M059J (cell line): Measurements from ENCODE around the gene SMARCA2. TPM values are rescaled to one million over a fixed set of nuclear protein-coding genes. Genes with fewer than 3 reads are reported as not detected.
A peak's percentile ranks its signal among the peaks of the same experiment; 100 is the strongest.

Source experiments
- DNase-seq: peaks from one replicate; pipeline ENCODE4 v3.0.0-alpha.2; 2012; ENCODE audit warnings: low read depth
- total RNA-seq: library from RNA; depleted of rRNA; stranded (reverse); fragments of >200 nt; shearing (Covaris generic); gene quantifications from 2 replicates; pipeline ENCODE4 v1.2.3, GENCODE V29; 2014; rRNA removed

The SMARCA2 gene
- total RNA-seq = 62.0 and 75.0 TPM in 2 replicates

DNA sequence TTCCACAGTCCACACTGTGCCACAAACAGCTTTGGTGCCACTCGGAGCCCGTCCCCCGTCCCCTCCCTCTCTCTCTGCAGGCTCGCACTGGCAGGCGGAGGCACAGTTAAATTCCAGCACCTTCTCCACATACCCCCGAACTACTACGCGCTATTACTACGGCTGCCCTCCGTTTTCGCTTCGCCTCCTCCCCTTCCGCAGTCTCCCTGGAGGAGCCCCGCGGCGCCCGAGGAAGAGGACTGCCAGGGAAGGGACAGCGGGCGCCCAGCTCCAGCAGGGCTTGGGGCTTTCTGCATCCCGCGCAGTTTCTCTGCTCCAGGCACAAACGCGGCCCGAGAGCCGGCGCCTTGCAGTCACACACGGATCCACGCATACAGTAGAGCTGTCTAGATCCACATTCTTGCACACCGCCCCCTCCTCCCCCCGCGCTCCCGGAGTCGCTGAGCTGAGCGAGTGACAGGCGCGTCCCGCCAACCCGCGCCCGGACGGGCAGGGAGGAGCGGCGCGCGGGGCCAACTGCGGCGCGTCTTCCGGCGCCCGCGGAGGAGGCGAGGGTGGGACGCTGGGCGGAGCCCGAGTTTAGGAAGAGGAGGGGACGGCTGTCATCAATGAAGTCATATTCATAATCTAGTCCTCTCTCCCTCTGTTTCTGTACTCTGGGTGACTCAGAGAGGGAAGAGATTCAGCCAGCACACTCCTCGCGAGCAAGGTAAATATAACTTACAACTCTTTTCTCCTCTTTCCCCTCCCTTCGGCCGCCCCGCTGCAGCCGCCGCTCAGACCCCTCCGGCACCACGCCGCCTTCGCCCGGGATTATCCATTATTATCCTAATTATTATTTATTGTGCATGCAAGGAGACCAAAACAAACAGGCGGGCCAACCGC, at the start of gene SMARCA2:
Gene SMARCA2, plus strand, starts transcription at position 652 of the 885 bp plus-strand sequence. CDS start 13,676 bp downstream, outside the sequence.
- DNase-seq = peak; percentile 97

DNA sequence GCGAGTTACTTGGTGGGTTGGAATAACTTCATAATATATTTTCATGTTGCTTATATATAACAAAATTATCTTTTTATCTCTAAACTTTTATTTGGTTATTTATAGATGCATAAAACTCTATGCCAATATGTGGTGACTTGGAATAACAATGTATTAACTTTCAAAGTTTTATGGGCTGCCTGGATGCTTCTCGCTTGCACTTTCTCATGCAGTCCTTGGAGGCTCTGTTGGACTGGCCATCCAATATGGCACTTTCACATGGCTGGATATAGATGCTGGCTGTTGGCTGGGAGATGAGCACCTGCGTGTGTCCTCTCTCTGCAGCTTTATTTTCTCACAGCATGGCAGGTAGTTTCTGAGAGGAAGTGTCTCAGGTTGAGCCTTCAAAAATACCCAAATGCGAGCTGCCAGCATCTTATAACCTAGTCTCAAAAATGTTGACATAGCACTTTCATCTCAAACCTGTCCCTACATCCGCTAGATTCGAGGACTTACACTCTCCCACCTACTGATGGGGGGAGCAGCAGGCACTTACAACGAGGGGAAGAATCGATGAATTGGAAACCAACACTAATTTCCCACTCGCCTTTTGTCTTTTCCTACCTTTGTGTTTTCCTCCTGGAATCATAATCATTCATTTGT, 48.3 kb upstream of the SMARCA2 start:
- no peak for DNase-seq

DNA sequence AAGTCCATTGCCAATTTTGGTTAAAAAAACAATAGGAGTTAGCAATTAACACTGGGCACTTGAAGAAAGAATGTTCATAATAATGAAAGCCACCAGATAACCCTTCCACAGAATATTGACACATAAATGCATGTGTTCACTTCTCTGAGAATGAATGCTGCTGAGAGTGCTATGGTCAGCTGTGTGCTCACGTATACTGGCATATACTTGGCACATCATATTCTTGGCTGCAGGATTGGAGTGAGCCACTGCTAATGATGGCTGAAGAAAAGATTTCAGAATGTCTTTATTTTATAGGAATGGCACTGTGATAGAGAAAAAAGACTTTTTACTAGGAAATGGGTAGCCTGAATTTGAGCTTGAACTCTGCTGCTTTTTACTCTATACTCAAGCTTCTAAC, 46.0 kb upstream of the SMARCA2 start:
- DNase-seq = no peak

DNA sequence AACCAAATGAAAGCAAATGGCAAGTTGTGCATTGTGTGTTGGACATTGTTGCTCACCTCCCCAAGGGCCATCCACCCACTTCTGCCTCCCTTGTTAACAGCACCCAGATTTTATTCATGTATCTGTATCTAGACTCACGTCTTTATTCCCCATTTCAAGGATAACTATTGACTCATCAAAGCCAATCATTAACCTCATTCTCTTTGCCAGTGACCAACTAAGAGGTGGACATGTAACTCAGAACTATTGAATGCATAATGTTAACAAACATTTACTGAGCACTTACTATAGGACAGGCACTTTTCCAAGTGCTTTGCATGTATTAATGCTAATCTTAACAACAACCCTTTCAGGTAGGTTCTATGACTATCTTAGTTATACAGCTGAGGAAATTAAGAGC, 45.2 kb upstream of the SMARCA2 start:
- DNase-seq = no peak

DNA sequence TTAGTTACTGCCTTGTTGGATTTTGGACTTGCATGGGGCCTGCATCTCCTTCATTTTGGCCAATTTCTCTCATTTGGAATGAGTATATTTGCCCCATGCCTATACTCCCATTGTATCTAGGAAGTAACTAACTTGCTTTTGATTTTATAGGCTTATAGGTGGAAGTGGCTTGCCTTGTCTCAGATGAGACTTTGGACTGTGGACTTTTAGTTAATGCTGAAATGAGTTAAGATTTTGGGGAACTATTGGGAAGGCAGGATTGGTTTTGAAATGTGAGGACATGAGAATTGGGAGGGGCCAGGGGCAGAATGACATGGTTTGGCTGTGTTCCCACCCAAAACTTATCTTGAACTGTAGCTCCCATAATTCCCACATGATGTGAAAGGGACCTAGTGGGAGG, 42.5 kb upstream of the SMARCA2 start:
- DNase-seq = no peak

DNA sequence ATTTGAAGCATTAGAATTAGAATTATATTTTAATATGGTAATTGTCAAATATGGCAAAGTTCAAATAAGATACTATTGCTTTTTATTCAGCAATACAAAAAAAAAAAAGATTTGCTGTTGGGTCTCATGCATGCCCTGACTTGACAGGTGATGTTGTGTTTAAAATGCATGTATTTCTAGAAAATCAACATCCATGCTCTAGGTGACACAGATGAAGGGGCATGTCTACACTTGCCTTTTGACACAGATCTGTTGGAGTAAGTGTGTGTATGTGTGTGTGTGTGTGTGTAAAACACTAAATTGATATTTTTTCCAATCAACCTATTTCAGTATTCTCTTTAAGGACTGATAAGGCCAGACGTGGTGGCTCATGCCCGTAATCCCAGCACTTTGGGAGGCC, 38.1 kb upstream of the SMARCA2 start:
- DNase-seq = no peak

DNA sequence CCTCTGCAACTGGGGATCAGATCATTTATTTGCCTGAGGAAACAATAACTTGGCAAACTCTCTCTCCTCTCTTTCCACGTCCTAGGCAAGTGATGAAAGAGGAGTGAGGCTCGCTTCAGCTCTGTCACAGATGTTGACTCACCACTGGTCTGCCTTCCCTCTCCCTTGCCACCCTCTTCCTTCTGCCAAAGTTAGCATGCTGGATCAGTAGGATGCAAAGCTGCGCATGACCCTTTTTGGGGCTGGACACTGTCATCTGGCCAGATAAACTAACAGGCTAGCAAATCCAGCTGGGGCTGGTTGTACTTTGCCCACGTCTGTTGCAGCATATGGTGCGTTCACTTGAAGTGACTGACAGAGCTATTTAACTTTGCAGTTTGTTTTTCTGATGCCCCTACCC, 36.2 kb upstream of the SMARCA2 start:
- DNase-seq = peak; percentile 59

DNA sequence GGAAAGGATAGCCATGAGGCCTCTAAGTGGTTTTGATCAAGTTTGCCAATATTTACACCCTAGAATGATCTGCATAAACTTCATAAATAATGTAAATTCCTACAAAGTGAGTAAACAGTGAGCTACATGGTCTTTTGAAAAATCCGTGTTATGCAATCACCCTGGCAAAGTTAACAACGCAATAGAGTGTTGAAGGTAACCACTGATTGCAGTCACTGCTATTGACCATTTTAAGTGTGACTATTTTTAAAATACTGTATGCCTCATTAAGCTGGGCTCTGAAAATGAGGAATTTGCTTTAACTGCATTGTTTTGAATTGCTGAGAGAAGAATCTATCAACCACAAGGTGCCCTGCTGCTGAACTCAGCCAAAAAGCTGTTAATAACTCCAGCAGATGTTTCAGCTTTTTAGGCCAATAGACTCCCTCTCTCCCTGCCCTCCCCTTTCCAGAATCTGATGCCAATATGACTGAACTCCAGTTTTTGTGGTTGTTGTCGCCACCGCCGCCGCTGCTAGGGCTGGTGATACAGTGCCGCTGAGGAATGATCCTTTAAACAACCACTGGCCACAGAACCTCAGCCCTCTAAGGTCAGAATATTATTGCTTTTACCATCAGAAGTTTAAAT, 35.3 kb upstream of the SMARCA2 start:
- DNase-seq = peak; percentile 85

DNA sequence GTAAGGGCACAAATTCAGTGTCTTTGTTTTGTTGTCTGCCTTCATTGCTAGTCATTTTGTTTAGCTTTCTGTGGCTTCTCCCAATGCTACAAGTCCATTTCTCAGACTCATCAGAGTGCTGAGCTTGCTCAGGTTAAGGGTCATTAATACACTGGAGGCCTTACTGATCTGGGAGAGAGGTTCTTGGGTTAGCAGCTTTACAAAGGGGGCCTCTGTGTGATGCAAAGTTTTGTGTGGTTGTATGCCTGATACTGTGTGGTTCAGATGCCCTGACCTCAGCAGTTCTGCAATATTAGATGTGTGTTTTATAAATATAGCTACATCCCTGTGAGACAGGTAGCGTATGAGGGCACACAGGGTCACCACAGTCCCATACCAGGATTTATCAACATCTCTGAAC, 34.8 kb upstream of the SMARCA2 start:
- DNase-seq = no peak

DNA sequence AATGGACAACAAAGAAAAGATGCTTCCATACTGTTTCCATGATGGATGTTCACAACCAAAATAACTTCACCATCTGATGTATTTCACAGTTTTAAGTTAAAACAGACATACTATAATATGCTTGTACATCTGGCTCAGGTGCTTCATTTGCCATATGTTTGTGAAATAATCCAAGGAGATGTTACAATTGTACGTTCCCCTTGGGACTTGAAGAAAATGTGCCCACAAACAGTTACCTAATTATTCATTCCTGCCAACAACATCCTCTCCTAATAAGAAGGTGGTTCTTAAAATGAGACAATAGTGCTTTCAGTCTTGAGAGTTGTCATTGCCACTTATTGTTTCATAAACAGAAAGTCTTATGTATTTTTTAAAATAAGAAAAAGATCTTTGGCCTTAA, 33.1 kb upstream of the SMARCA2 start:
- no peak for DNase-seq

DNA sequence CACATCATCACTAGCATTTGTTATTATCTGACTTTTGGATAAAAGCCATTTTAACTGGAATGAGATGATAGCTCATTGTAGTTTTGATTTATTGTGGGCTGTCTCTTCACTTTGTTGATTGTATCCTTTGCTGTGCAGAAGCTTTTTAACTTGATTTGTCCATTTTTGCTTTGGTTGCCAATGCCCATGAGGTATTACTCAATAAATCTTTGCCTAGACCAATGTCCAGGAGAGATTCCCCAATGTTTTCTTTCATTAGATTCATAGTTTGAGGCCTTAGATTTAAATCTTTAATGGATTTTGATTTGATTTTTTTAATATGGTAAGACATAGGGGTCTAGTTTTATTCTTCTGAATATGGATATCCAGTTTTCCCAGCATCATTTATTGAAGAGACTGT, 28.8 kb upstream of the SMARCA2 start:
- no peak for DNase-seq

DNA sequence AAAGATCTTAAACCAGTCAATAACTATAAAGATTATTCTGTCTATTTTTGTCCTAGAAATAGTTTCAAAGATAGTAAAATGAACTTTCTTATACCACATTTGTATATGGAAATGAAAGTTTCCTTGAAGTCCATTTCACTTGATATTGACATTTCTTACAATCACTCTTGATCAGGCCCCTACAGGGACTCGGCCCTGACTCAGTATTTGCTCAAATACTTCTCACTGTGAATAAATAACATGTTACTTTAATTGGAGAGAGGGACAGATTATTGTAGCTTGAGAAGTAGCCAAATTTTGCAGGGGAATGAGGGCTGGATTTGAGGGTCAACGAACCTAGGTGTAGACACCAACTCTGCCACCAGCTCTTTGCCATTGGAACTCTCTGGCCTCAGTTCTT, 25.6 kb upstream of the SMARCA2 start:
- DNase-seq = no peak

DNA sequence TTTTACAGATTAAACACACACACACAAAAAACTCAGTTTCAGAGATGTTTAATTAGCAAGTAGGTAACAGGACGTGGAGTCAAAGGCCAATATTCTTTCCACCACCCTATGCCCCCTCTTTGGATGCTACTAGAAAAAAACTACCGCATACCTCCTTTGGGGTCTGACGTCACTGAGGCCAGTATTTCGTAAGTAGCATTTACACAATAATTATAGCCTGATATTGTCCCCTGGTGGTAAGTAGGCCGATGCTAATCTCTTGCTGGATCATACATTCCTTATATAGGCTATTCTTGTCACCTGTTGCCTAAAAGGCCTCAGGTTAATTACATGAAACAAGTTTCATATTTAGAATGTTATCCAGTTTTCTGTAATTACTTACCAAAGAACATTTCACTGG, 21.0 kb upstream of the SMARCA2 start:
- no peak for DNase-seq

DNA sequence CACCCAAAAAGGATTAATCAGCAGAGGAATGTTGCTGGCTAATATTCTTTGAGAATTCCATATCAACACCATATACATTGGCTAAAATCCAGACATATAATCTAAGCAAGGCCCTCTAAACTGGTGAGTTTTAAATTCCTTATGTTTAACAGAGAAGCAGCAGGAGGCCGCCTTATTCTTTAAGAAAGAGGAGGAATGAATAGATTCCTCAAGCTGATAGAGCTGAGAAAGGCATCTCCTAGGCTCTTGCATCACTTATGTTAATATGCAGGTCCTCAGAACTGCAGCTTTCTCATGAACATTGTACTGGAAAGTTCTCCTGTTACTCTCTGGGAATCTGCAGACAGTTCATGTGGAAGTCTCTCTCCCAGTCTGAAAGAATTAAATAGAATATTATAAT, 20.1 kb upstream of the SMARCA2 start:
- no peak for DNase-seq

DNA sequence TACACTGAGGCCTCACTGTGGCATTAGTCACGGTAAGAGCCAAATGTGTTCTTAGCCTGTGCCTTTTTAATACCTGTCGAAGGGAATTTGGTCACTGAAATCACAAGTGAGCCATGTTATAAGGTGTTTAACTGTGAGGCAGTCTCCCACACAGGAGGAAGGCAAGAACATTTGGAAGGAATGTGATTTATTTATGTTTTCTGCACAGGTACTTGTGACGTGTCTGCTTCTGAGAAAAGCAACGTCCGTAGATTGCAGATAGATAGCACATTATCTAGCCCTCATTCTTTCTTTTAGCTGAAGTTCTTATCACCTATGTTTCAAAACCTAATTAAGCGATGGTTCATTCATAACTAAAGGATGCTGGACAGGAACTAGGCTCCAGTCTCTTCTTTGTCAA, 19.0 kb upstream of the SMARCA2 start:
- no peak for DNase-seq

DNA sequence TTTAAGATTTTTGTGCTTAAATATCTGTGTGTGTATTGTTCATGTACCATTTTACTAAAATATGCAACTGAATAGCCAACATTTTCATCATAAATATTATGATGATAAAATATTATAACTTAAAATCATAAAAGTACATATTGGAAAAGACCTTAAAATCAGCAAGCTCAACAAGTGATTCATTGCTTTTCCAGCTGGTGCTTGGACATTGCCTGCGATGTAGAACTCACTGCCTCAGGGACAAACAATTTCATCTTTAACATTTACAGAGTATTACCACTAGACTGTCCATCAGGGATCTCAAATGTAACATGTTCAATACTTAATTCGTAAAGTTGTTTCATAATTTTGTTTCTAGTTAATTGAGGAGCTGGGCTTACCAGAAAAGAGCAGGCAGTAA, 17.5 kb upstream of the SMARCA2 start:
- no peak for DNase-seq

DNA sequence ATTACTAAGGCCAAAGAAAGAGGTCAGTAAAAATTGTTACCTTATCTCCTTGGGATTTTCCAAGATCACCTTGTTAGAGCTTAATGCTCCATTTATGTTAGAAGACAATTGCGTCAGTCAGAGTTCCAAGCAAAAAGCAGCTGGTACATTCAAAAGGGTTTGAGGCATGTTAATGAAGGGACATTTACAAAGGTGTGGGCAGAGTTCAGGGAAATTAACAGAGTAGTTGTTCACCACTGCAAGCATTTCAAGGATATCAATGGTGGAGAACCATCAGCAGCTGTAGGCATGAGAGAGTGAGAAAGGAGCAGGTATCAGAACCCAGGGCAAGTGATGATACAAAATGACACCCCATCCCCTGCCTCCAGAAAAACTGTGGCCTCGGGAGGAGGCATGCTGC, 17.0 kb upstream of the SMARCA2 start:
- no peak for DNase-seq

DNA sequence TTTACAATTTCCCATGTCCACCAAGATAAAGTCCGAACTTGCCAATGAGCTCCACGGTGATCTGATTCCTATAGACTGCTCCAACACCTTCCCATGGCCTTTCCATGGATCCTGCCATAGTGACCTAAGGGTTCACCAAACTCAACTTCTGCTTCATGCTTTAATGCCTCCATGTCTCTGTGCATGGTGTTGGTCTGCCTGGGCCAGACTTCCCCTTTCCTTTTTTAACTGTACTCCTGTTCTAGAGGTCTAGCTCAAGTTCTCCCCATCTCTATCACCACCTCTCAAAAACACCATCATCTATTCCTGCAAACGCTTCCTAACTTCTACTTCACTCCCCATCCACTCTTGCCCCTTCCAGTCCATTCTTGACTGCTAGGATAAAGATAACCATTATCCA, 14.8 kb upstream of the SMARCA2 start:
- no peak for DNase-seq

DNA sequence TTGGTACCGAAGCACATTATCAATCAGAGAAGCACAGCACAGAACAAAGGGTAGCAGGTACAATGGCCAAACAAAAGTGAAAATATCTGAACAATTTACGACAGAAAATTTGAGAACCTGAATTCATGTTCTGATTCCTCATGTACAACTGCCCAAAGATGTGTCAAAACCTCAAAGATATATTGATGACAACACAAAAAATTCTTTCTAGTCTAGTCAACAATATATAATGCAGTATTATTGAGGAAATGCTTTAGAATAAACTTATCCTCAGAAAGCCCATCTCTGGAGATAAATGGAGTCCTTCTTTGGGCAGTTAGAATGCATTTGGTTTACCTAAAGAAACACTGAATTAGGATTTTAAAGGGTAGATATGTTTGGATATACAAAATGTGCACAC, 6.8 kb upstream of the SMARCA2 start:
- no peak for DNase-seq

DNA sequence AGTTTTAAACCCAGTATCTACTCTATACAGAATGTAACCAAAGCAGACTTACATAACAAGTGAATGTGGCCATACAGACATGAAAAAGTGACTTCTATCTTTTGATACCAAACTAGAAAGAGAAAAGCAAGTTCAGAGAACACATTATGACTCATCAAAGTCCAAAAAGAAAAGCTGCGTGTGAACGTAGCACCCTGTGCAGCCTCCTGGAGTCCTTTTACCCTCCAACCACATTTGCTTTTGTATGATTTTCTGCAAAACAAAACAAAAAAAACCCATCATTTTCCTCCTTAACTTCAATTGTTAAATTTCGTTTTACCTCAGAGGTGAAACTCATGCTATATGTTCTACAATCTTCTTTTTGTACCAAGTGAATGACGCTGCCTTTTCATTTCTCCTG, 2.8 kb upstream of the SMARCA2 start:
- no peak for DNase-seq

DNA sequence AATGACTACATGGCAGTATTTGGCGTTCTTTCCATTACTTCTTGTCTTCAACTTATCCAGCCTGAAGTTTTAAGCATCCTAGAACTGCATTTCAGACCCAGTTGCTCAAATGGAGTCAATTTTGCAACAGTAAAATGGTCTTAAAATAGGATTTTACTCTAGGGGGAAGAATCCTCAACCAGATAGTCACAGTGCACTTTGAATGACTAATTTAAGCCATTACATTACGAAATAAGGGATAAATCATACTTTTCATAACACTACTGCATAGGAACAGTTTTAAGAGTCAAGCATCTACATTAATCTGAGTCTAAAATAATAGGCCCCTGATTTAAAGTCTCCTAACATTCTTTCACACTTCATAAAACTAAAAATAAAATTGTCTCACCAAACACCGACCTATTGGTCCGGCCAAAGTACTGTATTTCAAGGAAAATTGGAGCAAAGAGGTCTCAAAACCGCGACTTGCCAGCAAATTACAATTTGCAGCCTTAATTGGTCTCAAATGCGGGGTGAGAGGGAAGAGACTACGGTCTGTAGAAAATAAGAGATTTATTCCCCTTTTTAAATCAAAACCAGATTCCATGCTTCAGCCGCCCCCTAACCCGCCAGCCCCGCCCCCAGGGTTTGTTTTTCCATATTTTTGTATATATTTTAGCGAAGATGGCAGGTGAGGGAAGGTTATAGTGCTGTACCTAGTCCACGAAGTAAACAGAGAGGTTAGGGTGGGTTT, 1.2 kb upstream of the SMARCA2 start:
- peak; percentile 2 for DNase-seq
